K562 (cell line): Measurements from ENCODE around the gene LAMTOR4. TPM values are rescaled to one million over a fixed set of nuclear protein-coding genes. Genes with fewer than 3 reads are reported as not detected.

Experiments
- BCL6 ChIP-seq: fragments of 250-450 bp; sonication (Bioruptor Pico); IDR thresholded peaks from 2 replicates; pipeline ENCODE4 v1.4.0; 2020
- CBX3 ChIP-seq, 2 experiments: IDR thresholded peaks; 1 replicate in 1 of 2; 2 replicates in 1 of 2; pipeline ENCODE4 v1.6.1; 2012; ENCODE audit warnings: inconsistent platforms in 2 of 2, low read length in 2 of 2, borderline replicate concordance in 1 of 2, control low read depth in 1 of 2
- E2F4 ChIP-seq: sonication (generic); formaldehyde crosslinking; IDR thresholded peaks from 2 replicates; pipeline ENCODE4 v1.8.0; 2022; ENCODE audit warnings: mild to moderate bottlenecking, low read depth, missing genetic modification reagents
- GTF3C2 ChIP-seq: IDR thresholded peaks from 3 replicates; pipeline ENCODE4 v1.6.1; 2011; ENCODE audit warnings: borderline replicate concordance, mild to moderate bottlenecking, moderate library complexity; ENCODE audit not compliant: insufficient read length; ENCODE audit errors: extremely low read depth
- JUND ChIP-seq, 2 experiments: IDR thresholded peaks; 2 replicates in 1 of 2; 3 replicates in 1 of 2; pipeline ENCODE4 v1.6.1; 2011; ENCODE audit warnings: borderline replicate concordance in 2 of 2, low read depth in 2 of 2, low read length in 2 of 2, improper control_type of control experiment in 1 of 2, missing biosample characterization in 1 of 2, missing genetic modification characterization in 1 of 2, missing genetic modification reagents in 1 of 2
- KDM5B ChIP-seq: fragments of 200-600 bp; sonication (generic); IDR thresholded peaks from 2 replicates; pipeline ENCODE4 v1.6.1; 2012; ENCODE audit warnings: low read depth, mild to moderate bottlenecking, moderate library complexity, low read length, control low read depth, inconsistent platforms; ENCODE audit not compliant: insufficient replicate concordance
- RBM14 ChIP-seq: fragments of 200-400 bp; formaldehyde crosslinking; IDR thresholded peaks from 2 replicates; pipeline ENCODE4 v1.6.1; 2018; ENCODE audit warnings: low read depth, mild to moderate bottlenecking, low read length, moderate library complexity, borderline replicate concordance; ENCODE audit not compliant: insufficient read depth
- REST ChIP-seq, 2 experiments: fragments of 450-650 bp; formaldehyde crosslinking in 1 of 2; IDR thresholded peaks; 2 replicates each; pipeline versions ENCODE4 v1.4.0 to v1.6.1; 2014 to 2020; ENCODE audit warnings: mild to moderate bottlenecking in 2 of 2, borderline replicate concordance in 1 of 2, low read depth in 1 of 2
- VEZF1 ChIP-seq: fragments of 200-800 bp; sonication (Bioruptor generic); IDR thresholded peaks from 2 replicates; pipeline ENCODE4 v1.6.1; 2017; ENCODE audit warnings: missing genetic modification characterization, missing compliant biosample characterization
- ZBED1 ChIP-seq: IDR thresholded peaks from 2 replicates; pipeline ENCODE4 v1.6.1; 2014
- polyA plus RNA-seq, 8 experiments: library from polyadenylated mRNA; depleted of rRNA in 4 of 8; stranded (reverse) in 5 of 8; unstranded in 3 of 8; fragments of >200 nt; fragmentation: Nextera tagmentation in 2 of 8; fragmentation: Illumina TruSeq in 1 of 8; extraction: Ambion mirVana in 2 of 8; extraction: Trizol in 1 of 8; gene quantifications; 2 replicates each; pipeline versions ENCODE4 v1.2.1 to v1.2.3, GENCODE V29; 2011 to 2014; ENCODE audit warnings: inconsistent platforms in 1 of 8, missing spikeins in 1 of 8
- total RNA-seq, 7 experiments: library from RNA; depleted of rRNA in 6 of 7; stranded (reverse); fragments of >200 nt in 6 of 7; fragmentation: Illumina TruSeq in 2 of 7; extraction: Trizol in 2 of 7; gene quantifications; 2 replicates each; pipeline versions ENCODE4 v1.2.1 to v1.2.3, GENCODE V29; 2011 to 2021; ENCODE audit warnings: low replicate concordance in 1 of 7

The LAMTOR4 gene
- total and polyA plus RNA-seq, 9 of the 15 experiments (the other 6 are each of a cell fraction or from before 2014, with no cell fraction given): 79.6 to 314 (median 195) TPM

- no peak for TF ChIP-seq GTF3C2
- TF ChIP-seq REST (IDR thresholded peaks at IDR 0.05; ENCODE audit: borderline replicate concordance): peak; percentile 94
- no peak for TF ChIP-seq REST (CRISPR knock-in tag; IDR thresholded peaks at IDR 0.05; ENCODE audit: low read depth)
- TF ChIP-seq JUND (IDR thresholded peaks at IDR 0.05; ENCODE audit: borderline replicate concordance, low read depth, low read length): peak; percentile 49; the same call in 1 of the 2 replicates
- no peak; the same call in 2 of the 3 replicates for TF ChIP-seq JUND (tag; IDR thresholded peaks at IDR 0.05; ENCODE audit: borderline replicate concordance, low read depth, low read length)
- TF ChIP-seq RBM14: peak; percentile 99; the same call in 1 of the 2 replicates
- peak; percentile 52 for TF ChIP-seq KDM5B
- TF ChIP-seq VEZF1: peak; percentile 92
- TF ChIP-seq E2F4 (CRISPR knock-in tag): peak; percentile 96
- TF ChIP-seq CBX3 (IDR thresholded peaks at IDR 0.05; ENCODE audit: borderline replicate concordance in 1 of 2, low read length in 2 of 2): peak in 1 of 2 experiments; percentile 43; a peak in 1 of 3 replicates
- TF ChIP-seq ZBED1: no peak; the same call in 1 of the 2 replicates
- TF ChIP-seq BCL6 (CRISPR knock-in tag): no peak; the same call in 1 of the 2 replicates
These were observed 47.5 kb upstream of the LAMTOR4 start, which contains the start of the genes AP4M1 and MCM7 (continued) for GRCh38 chr7:100101016-100101862.
